ENCODE results near the gene VEPH1.

The VEPH1 gene

GRCh38 chr3:157388976-157389375 is 114.2 kb downstream of the VEPH1 start:
- no peak for DNase-seq (ENCODE audit: low read depth in 2 of 2)

GRCh38 chr3:157387708-157388435 is 115.3 kb downstream of the VEPH1 start:
- no peak for DNase-seq (ENCODE audit: low read depth in 2 of 2)

- no peak for DNase-seq (ENCODE audit: low read depth in 2 of 2)
These were observed 118.7 kb downstream of the VEPH1 start for GRCh38 chr3:157384491-157384890.

GRCh38 chr3:157384031-157384430 is 119.2 kb downstream of the VEPH1 start:
- no peak for DNase-seq (ENCODE audit: low read depth in 2 of 2)

GRCh38 chr3:157381606-157382005 is 121.6 kb downstream of the VEPH1 start:
- DNase-seq (ENCODE audit: low read depth in 2 of 2): no peak

GRCh38 chr3:157379525-157380140 is 123.6 kb downstream of the VEPH1 start:
- DNase-seq (ENCODE audit: low read depth in 2 of 2): no peak

- DNase-seq (ENCODE audit: low read depth in 2 of 2): no peak
These were observed 126.5 kb downstream of the VEPH1 start for GRCh38 chr3:157376603-157377300.

GRCh38 chr3:157375342-157375986 is 127.8 kb downstream of the VEPH1 start:
- no peak for DNase-seq (ENCODE audit: low read depth in 2 of 2)

GRCh38 chr3:157374933-157375332 is 128.3 kb downstream of the VEPH1 start:
- no peak for DNase-seq (ENCODE audit: low read depth in 2 of 2)

- no peak for DNase-seq (ENCODE audit: low read depth in 2 of 2)
These were observed 129.4 kb downstream of the VEPH1 start for GRCh38 chr3:157373783-157374182.

- DNase-seq (ENCODE audit: low read depth in 2 of 2): no peak
These were observed 132.3 kb downstream of the VEPH1 start for GRCh38 chr3:157370867-157371266.

- DNase-seq (ENCODE audit: low read depth in 2 of 2): no peak
These were observed 133.3 kb downstream of the VEPH1 start for GRCh38 chr3:157369727-157370421.

- no peak for DNase-seq (ENCODE audit: low read depth in 2 of 2)
These were observed 135.0 kb downstream of the VEPH1 start for GRCh38 chr3:157368171-157368570.

GRCh38 chr3:157363393-157363792 is 139.8 kb downstream of the VEPH1 start:
- DNase-seq (ENCODE audit: low read depth in 2 of 2): no peak

- DNase-seq (ENCODE audit: low read depth in 2 of 2): no peak
These were observed 140.9 kb downstream of the VEPH1 start for GRCh38 chr3:157362348-157362747.

GRCh38 chr3:157360044-157360443 is 143.2 kb downstream of the VEPH1 start:
- DNase-seq (ENCODE audit: low read depth in 2 of 2): no peak

- no peak for DNase-seq (ENCODE audit: low read depth in 2 of 2)
These were observed 146.7 kb downstream of the VEPH1 start for GRCh38 chr3:157356541-157356940.

GRCh38 chr3:157355276-157355675 is 147.9 kb downstream of the VEPH1 start:
- no peak for DNase-seq (ENCODE audit: low read depth in 2 of 2)

GRCh38 chr3:157354722-157355121 is 148.5 kb downstream of the VEPH1 start:
- DNase-seq (ENCODE audit: low read depth in 2 of 2): no peak

GRCh38 chr3:157354254-157354653 is 149.0 kb downstream of the VEPH1 start:
- no peak for DNase-seq (ENCODE audit: low read depth in 2 of 2)

- no peak for DNase-seq (ENCODE audit: low read depth in 2 of 2)
These were observed 149.6 kb downstream of the VEPH1 start for GRCh38 chr3:157353652-157354051.

- DNase-seq (ENCODE audit: low read depth in 2 of 2): no peak
These were observed 151.2 kb downstream of the VEPH1 start for GRCh38 chr3:157351981-157352380.
